NK-92 treated with Interleukin-12 subunit alpha and Interleukin-12 subunit beta, amount 100 ng/mL, for 24 hours (cell line): ENCODE measurements around the gene ZFPM1.

Experiments used
- DNase-seq: peaks from one replicate; lab custom pipeline; 2025; lab: John Stamatoyannopoulos, UW

Gene ZFPM1

DNA sequence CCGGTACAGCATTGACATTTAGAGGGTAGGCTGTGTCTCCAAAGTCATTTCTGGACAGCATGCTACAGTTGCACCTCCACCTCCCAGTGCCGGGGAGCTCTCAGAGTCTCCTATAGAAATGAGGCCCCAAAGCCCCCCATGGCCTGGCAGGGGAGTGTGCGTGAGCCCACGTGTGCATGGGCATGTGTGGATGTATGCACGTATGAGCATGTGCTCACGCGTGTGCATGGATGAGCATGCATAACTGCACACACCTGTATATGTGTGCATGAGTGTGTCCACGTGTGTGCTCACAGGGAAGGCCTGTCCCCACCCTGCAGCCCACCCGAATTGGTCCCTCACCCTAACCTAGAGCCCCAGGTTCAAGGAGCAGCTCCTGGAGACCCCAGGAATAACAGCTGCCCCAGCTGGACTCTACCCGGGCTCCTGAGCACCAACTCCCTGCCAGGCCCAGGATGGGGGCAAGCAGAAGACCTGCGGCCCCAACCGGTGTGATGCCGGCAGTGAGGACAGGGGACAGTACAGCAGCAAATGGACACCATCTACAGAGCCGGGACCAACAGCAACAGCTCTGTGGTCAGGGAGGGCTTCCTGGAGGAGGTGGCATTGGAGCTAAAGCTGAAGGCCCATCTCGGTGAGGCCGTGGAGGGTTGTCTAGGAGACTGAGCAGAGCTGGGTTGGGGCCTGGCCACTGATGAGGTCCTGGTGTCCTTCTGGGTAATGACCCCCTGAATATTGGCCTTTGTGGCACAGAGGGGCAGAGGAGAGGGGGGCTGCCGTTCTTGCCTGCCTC, 35.2 kb upstream of the ZFPM1 start:
- DNase-seq = no peak

DNA sequence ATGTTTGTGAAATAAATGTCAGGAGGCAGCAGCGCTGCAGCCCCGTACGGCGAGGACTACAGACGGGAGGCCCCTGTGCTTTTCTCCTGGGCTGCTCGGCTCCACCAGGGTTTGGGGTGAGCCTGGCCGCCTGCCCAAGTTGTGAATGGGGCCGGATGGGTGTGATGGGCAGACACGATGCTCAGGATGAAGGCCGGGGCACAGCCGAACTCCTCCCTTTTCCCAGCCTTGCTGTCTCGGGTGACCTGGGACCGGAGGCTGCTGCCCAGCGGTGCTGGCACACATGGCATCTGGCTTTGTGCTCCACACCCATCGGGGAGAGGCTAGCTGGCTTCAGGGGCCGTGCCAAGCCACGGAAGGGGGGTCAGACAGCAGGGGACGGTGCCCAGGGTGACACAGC, 34.2 kb upstream of the ZFPM1 start:
- no peak for DNase-seq

DNA sequence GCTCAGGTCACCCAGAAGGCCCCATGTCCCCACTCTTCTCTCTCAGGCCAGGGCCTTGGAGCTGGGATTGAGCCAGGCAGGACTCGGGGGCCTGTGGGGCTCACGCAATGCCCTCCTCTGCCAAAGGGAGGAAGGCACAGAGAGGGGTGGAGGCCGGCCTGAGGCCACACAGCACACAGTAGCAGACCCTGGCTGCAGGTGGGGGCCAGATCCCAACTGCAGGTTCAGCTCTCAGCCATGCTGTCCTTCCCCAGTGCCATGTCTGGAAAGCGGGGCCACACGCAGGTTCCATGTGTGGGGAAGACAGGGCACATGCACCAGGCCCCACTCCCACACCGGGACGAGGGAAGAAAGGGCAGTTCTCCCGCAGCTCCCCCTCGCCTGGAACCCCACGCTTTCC, 33.3 kb upstream of the ZFPM1 start:
- DNase-seq = no peak

DNA sequence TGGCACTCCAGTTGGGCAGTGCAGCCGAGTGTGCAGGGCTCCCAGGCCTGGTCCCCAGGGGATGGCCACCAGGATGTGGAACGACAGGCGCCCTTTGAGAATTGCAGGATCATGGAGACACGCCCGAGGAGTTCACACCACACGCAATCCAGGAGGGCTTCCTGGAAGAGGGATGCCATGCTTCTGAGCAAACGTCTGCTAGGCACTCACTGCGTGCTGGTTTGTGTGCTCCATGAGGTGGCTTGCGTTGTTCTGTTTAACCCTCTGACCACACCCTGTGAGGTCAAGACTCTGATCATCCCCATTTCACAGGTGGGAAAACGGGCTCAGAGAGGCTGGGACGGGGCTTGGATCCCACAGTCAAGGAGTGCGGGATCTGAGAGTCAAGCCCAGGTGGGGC, 32.6 kb upstream of the ZFPM1 start:
- no peak for DNase-seq

DNA sequence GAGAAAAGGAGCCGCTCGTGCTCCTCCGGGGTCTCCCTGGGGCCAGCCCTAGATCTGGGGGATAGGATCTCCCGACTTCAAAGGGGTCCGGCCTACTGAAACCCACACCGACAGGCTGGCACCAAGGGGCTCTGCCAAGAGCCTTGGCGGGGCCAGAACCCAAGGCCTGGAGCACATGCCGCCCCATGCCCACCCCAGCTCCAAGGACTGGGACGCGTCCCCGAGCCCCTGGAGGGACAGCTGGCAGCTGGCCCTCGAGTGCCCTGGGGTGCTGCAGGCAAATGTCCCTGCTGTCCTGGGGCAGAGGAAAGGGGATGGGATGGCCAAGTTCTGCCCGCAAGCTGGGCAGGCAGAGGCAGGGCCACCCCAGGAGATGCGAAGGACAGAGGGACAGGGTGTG, 31.8 kb upstream of the ZFPM1 start:
- no peak for DNase-seq

DNA sequence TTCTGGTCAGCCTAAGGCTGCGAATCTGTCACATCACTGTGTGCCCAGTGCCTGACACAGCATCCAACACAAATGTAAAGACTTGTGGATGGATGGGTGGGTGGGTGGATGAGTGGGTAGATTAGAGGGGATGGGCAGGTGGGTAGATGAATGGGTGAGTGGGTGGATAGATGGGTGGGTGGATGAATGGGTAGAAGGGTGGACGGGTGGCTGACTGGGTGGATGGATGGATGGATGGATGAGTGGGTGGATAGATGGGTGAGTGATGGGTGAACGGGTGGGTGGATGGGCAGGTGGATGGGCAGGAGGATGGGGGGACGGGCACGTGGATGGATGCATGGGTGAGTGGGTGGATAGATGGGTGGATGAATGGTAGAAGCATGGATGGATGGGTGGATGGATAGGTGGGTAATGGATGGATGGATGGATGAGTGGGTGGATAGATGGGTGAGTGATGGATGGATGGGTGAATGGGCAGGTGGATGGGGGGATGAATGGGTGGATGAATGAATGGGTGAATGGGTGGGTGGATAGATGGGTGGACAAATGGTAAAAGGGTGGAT, 31.1 kb upstream of the ZFPM1 start:
- no peak for DNase-seq

DNA sequence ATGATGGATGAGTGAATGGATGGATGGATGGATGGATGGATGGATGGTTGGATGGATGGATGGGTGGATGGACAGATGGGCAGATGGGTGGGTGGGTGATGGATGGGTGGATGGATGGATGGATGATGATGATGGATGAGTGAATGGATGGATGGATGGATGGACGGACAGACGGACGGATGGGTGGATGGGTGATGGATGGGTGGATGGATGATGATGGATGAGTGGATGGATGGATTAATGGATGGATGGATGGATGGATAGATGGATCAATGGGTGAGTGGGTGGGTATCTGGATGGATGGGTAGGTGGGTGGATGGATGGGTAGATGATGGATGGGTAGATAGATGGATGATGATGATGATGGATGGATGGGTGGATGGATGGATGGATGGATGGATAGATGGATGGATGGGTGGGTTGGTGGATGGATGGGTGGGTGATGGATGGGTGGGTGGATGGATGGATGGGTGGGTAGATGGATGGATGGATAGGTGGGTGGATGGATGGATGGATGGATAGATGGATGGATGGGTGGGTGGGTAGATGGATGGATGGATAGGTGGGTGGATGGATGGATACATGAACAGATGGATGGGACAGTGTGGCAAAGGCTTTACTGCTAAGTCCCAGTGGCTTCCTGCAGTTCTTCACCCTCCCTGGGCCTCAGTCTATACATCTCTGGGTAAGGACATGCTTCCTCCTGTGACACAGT, 30.2 kb upstream of the ZFPM1 start:
- DNase-seq = no peak

DNA sequence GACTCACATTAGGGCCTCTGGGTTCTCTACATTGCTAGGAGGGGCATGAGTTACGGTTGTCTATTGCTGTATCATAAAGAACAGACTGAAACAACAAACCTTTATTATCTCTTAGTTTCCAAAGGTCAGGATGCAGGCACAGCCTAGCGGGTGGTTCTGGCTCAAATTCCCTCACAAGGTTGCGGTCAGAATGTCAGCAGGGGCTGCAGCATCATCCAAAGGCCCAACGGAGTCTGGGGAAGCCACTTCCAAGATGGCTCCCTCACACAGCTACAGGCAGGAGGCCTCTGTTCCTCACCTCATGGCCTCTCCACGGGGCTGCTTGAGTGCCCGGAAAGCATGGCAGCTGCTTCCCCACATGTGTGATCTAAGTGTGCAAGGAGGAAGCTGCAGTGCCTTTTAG, 29.6 kb upstream of the ZFPM1 start:
- no peak for DNase-seq

DNA sequence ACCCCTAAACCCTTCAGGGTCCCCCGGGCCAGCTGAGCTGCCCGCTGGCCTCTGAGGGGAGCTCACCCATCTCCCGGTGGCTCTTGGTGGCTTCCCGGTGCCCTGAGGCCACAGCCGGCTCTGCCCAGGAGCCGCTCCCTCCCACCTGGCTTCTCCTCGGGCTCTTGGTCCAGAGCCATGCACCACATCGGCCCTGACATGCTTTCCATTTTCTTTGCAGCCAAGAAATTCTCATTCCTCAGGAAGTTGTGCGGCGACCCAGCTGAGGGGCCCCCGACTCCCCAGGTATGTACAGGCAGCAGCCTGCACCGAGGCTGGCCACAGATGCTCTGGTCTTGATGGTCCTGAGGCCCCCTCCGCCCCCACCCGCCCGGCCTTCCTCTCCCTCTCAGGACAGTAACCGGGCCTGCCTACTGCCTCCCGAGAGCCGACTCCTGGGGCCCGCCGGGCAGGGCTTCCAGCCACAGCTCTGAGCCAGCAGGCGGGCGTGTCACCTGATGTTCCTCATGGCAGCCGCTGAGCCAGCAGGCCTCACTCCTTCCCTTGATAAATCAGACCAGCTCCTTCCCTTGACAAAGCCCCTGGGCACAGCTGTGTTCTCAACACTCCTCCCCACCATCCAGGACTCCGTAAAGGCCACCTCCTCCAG, 28.4 kb upstream of the ZFPM1 start:
- no peak for DNase-seq

DNA sequence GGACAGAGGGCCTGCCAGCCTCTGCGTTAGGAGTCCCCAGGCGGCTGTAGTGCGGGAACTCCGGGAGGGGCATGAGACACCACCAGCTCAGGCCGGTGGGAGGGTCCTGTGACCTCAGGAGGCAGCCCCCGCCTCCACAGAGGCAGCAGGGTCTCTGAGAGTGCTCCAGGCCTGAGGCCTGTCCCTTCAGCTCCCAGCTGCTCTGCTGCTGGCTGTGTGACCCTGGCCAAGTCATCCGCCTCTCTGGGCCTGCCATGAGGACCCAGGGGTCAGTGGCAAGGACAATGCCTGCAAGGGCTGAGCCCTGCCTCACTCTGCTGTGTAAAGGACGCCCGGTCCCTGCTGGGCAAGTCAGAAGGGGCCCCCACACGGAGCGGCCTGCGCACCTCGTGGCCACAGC, 27.1 kb upstream of the ZFPM1 start:
- no peak for DNase-seq

DNA sequence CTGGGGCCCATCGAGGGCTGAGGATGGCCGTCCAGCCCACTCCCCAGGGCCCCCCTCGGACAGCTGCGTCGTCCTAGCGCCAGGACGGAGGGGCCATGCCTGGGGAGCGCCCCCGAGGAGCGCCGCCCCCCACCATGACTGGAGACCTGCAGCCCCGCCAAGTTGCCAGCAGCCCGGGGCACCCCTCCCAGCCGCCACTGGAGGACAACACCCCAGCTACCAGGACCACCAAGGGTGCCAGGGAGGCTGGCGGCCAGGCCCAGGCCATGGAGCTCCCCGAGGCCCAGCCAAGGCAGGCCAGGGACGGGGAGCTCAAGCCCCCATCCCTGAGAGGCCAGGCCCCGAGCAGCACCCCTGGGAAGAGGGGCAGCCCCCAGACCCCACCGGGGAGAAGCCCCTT, 25.7 kb upstream of the ZFPM1 start:
- no peak for DNase-seq

DNA sequence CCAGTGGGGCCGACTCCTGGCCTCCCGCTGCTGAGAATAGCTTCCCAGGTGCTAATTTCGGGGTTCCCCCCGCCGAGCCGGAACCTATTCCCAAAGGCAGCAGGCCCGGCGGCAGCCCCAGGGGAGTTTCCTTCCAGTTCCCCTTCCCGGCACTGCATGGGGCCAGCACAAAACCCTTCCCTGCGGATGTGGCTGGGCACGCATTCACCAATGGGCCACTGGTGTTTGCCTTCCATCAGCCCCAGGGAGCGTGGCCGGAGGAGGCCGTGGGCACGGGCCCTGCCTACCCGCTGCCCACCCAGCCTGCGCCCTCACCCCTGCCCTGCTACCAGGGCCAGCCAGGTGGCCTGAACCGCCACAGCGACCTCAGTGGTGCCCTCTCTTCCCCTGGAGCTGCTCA, 24.9 kb upstream of the ZFPM1 start:
- no peak for DNase-seq

DNA sequence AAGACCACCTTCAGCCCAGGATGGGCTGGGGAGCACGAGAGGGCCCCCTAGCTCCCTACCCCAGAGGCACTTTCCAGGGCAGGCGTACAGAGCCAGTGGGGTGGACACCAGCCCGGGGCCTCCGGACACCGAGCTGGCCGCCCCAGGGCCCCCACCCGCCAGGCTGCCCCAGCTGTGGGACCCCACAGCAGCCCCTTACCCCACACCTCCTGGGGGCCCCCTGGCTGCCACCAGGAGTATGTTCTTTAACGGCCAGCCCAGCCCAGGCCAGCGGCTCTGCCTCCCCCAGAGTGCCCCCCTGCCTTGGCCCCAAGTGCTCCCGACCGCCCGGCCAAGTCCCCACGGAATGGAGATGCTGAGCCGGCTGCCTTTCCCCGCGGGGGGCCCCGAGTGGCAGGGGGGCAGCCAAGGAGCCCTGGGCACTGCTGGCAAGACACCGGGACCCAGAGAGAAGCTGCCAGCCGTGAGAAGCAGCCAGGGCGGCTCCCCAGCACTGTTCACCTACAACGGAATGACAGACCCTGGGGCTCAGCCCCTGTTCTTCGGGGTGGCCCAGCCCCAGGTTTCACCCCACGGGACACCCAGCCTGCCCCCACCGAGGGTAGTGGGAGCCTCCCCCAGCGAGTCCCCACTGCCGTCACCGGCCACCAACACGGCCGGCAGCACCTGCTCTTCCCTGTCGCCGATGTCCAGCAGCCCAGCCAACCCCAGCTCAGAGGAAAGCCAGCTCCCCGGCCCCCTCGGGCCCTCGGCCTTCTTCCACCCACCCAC, 24.3 kb upstream of the ZFPM1 start:
- no peak for DNase-seq

DNA sequence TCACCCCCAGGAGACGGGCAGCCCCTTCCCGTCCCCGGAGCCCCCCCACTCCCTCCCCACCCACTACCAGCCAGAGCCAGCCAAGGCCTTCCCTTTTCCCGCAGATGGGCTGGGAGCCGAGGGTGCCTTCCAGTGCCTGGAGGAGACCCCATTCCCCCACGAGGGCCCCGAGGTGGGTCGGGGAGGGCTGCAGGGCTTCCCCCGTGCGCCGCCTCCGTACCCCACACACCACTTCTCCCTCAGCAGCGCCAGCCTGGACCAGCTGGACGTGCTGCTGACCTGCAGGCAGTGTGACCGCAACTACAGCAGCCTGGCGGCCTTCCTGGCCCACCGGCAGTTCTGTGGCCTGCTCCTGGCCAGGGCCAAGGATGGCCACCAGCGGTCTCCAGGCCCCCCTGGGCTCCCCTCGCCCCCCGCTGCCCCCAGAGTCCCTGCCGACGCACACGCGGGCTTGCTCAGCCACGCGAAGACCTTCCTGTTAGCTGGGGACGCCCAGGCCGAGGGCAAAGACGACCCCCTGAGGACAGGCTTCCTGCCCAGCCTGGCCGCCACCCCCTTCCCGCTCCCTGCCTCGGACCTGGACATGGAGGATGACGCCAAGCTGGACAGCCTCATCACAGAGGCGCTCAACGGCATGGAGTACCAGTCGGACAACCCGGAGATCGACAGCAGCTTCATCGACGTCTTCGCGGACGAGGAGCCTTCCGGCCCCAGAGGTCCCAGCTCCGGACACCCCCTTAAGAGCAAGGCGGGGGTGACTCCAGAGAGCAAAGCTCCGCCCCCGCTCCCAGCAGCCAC, 23.5 kb upstream of the ZFPM1 start:
- no peak for DNase-seq

DNA sequence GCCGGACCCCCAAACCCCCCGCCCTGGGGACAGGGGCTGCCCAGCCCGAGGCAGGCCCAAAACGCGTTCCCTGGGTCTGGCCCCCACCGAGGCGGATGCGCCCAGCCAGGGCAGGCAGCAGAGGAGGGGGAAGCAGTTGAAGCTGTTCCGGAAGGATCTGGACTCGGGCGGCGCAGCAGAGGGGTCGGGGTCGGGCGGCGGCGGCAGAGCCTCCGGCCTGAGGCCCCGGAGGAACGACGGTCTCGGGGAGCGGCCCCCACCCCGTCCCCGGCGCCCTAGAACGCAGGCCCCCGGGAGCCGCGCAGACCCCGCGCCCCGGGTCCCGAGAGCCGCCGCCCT, 22.9 kb upstream of the ZFPM1 start:
- DNase-seq = no peak

DNA sequence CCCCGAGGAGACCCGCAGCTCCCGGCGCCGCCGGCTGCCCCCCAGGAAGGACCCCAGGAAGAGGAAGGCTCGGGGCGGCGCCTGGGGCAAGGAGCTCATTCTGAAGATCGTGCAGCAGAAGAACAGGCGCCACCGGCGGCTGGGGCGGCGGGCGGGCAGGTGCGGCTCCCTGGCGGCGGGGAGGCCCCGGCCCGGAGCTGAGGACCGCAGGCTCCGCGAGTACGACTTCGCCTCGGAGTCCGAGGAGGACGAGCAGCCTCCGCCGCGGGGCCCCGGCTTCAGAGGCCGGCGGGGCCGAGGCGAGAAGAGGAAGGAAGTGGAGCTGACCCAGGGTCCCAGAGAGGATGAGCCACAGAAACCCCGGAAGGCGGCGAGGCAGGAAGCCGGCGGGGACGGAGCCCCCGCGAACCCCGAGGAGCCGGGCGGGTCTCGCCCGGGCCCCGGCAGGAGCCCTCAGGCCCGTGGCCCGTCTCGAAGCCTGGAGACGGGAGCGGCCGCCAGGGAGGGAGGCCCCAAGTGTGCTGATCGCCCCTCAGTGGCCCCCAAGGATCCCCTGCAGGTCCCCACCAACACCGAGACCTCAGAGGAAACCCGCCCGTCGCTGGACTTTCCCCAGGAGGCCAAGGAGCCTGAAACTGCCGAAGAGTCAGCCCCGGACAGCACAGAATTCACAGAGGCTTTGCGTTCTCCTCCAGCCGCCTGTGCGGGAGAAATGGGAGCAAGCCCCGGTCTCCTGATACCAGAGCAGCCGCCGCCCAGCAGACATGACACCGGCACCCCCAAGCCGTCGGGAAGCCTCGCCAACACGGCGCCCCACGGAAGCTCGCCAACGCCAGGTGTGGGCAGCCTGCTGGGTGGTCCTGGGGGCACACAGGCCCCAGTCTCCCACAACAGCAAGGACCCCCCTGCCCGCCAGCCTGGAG, 22.3 kb upstream of the ZFPM1 start:
- DNase-seq = no peak

DNA sequence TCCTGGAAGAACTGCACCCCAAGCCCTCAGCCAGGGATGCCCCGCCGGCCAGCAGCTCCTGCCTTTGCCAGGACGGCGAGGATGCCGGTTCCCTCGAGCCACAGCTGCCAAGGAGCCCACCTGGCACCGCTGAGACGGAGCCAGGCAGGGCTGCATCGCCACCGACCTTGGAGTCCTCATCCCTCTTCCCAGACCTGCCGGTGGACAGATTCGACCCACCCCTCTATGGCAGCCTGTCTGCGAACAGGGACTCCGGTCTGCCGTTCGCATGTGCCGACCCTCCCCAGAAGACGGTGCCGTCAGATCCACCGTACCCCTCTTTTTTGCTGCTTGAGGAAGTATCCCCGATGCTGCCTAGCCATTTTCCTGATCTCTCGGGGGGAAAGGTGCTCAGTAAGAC, 21.4 kb upstream of the ZFPM1 start:
- no peak for DNase-seq

DNA sequence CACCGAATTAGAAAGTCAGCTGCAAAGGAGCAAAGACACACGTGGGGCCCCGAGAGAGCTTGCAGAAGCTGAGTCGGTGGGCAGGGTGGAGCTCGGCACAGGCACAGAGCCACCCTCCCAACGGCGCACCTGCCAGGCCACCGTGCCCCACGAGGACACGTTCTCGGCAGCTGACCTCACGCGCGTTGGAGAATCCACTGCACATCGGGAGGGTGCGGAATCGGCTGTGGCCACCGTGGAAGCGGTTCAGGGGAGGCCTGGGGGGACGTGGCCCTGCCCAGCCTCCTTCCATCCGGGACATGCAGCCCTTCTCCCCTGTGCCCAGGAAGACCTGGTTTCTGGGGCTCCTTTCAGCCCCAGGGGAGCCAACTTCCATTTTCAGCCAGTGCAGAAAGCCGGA, 20.9 kb upstream of the ZFPM1 start:
- DNase-seq = no peak

DNA sequence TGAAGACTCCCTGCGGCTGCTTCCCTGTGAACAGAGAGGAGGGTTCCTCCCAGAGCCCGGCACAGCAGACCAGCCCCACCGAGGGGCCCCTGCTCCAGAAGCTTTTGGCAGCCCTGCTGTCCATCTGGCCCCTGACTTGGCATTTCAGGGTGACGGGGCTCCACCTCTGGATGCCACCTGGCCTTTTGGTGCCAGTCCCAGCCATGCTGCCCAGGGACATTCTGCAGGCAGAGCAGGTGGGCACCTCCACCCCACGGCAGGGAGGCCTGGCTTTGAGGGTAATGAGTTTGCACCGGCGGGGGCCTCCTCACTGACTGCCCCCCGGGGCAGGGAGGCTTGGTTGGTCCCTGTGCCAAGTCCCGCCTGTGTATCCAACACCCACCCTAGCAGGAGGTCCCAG, 20.3 kb upstream of the ZFPM1 start:
- DNase-seq = no peak

DNA sequence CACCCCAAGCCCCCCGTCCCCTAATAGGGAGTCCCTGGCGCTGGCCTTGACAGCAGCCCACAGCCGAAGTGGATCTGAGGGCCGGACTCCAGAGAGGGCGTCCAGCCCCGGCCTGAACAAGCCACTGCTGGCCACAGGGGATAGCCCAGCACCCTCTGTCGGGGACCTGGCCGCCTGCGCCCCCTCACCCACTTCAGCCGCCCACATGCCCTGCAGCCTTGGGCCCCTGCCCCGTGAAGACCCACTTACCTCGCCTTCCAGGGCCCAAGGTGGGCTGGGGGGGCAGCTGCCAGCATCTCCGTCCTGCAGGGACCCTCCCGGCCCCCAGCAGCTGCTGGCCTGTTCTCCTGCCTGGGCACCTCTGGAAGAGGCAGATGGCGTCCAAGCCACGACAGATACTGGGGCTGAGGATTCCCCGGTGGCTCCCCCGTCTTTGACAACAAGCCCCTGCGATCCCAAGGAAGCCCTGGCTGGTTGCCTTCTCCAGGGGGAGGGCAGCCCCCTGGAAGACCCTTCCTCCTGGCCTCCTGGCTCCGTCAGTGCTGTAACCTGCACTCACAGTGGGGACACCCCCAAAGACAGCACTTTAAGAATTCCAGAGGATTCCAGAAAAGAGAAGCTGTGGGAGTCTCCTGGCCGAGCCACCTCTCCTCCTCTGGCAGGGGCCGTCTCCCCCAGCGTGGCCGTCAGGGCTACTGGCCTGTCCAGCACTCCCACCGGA, 19.3 kb upstream of the ZFPM1 start:
- no peak for DNase-seq
